Smooth muscle cell of the coronary artery (primary cell): ENCODE measurements around the gene OR6Y1. TPM values are rescaled to one million over a fixed set of nuclear protein-coding genes. Genes with fewer than 3 reads are reported as not detected.

Experiments
- total RNA-seq: library from RNA; depleted of rRNA; stranded (reverse); fragments of >200 nt; gene quantifications from 2 replicates; pipeline ENCODE4 v1.2.3, GENCODE V29; 2014; ENCODE audit warnings: low replicate concordance

Gene OR6Y1
- not detected in 2 replicates for total RNA-seq

GRCh38 chr1:158554352-158554751 lies at the start of gene OR6Y1:
TSS of gene OR6Y1 (minus strand) at chr1:158554405. CDS start at chr1:158548105, 6,300 bp downstream.

DNA sequence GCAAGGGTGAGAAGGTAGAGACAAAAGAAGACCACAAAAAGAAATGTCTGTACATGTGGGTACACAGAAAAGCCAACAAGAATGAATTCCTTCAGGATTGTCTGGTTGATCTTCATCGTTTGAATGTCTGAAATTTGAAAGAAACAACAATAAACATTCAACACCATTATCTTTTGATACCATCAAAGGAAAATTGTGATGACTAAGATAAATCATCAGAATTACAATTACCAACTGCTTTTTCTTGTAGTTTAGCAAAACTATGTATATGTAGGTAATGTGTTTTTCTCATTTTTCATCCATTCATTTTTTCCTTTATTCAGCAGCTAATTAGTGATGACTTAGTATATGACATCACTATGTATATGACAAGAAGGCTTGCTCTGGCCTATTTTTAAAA lies 25.5 kb upstream of the OR6Y1 start, which contains the start of gene OR10X1:
TSS of gene OR10X1 (minus strand) at position 167 of the 400 bp plus-strand sequence. CDS start at position 167, 0 bp downstream.

DNA sequence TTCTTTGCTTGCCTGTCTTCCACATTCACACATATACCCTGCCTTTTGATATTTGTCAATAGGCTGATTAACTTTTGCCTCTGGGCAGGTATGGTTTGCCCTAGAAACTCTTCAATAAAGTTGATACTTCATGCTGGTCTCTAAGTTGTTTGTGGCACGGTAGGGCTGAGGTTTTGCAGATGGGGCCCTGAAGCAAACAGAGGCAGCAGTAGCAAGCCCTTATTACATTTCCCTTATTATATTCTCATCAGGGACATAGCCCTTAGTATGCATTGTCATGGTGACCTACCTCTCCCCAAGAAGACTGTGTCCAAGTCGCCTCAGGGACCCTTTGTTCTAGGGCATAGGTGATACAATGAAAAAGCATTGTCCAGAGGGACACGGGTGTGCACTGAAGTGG lies 16.3 kb upstream of the OR6Y1 start, which contains the start of gene OR6P1:
TSS of gene OR6P1 (minus strand) at position 101 of the 400 bp plus-strand sequence. CDS start 6,976 bp downstream, outside the sequence.

Other genes starting within 250 kb of the OR6Y1 start
- gene CD1B, start 222.9 kb downstream of the OR6Y1 start, total RNA-seq = not detected in 2 replicates
- not detected in 2 replicates for gene CD1E, start 200.5 kb downstream of the OR6Y1 start, total RNA-seq
- gene OR10T2, start 154.9 kb downstream of the OR6Y1 start, total RNA-seq = not detected in 2 replicates
- gene OR10K2, start 128.2 kb downstream of the OR6Y1 start, total RNA-seq = not detected in 2 replicates
- gene OR10K1, start 92.6 kb downstream of the OR6Y1 start, total RNA-seq = not detected in 2 replicates
- not detected in 2 replicates for gene OR10R2, start 82.2 kb downstream of the OR6Y1 start, total RNA-seq
- gene OR6P1, start 16.2 kb upstream of the OR6Y1 start, total RNA-seq = not detected in 2 replicates
- gene OR10X1, start 25.5 kb upstream of the OR6Y1 start, total RNA-seq = not detected in 2 replicates
- gene OR10Z1, start 50.9 kb upstream of the OR6Y1 start, total RNA-seq = not detected in 2 replicates
- gene SPTA1, start 132.3 kb upstream of the OR6Y1 start, total RNA-seq = 0.12 TPM in 1 of 2 replicates, not detected in the other
- gene OR6K2, start 146.2 kb upstream of the OR6Y1 start, total RNA-seq = not detected in 2 replicates
- gene OR6K3, start 166.3 kb upstream of the OR6Y1 start, total RNA-seq = not detected in 2 replicates
- gene OR6K6, start 200.3 kb upstream of the OR6Y1 start, total RNA-seq = not detected in 2 replicates
- not detected in 2 replicates for gene OR6N1, start 217.8 kb upstream of the OR6Y1 start, total RNA-seq
- gene OR6N2, start 226.8 kb upstream of the OR6Y1 start, total RNA-seq = not detected in 2 replicates